ENCODE data around the gene SPATA2L.

Gene SPATA2L

DNA sequence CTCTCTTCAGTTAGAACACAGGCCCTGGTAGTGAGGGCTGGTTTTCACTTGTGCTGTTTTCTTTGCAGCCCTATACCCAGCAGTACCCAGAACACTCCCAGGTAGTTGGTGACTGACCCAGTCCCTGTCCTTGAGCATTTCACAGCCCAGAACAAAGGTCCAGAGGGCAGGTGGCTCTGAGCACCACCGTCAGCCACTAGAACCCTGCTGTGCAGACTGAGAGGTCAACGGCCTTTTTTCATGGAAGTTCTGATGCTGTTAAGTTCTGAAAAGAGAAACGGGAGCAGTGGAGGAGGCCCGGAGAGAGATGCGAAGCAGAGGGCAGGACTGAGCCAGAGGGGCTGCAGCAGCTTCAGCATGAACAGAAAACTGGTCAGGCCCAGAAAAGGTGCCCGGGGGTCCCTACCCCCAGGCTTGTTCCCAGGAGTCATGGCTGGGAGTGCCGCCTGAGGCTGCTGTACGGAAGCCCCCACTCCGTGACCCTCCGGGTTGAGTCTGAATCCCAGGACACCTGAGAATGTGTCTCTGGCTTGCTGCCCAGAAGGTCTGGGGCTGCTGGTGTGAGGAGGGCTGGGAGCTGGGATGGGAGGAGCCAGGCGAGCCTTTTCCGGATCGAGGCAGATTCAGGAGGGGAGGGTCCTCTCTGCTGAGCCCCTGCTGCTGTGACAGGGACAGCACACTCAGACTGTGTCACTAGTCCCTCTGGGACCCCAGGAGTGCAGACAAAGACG, 28.5 kb upstream of the SPATA2L start:
- Histone ChIP-seq H3K9me3 (no peaks in the 10 kb centered on the region), H3K27ac (no peak overlapping the region), H3K27me3 (no peaks in the 10 kb centered on the region), H3K4me3 (no peak overlapping the region), H3K36me3 (peaks cover 98% of the 10 kb centered on the region), H3K4me1 (peaks cover 9% of the 10 kb centered on the region; the same call in 1 of the 2 replicates), H3K4me2 (no peak overlapping the region), H3K9ac (no peak overlapping the region; the same call in 1 of the 2 replicates), H4K20me1 (peaks cover 91% of the 10 kb centered on the region)
- TF ChIP-seq Cebpa-rat (IDR thresholded peaks at IDR 0.05), result no peak

- no peaks in the 10 kb centered on the region for H3K9me3 ChIP-seq
- H3K27ac ChIP-seq, result no peak overlapping the region
- no peak overlapping the region for H3K4me2 ChIP-seq
- H3K27me3 ChIP-seq, result no peaks in the 10 kb centered on the region
- peaks cover 12% of the 10 kb centered on the region; the same call in 1 of the 2 replicates for H3K4me1 ChIP-seq
- H3K36me3 ChIP-seq, result peaks cover 98% of the 10 kb centered on the region
- H4K20me1 ChIP-seq, result peaks cover 91% of the 10 kb centered on the region
- no peak for TF ChIP-seq Cebpa-rat (IDR thresholded peaks at IDR 0.05)
- H3K9ac ChIP-seq, result no peak overlapping the region
- no peak overlapping the region for H3K4me3 ChIP-seq
Observed at GRCh38 chr16:89729293-89729692, 27.8 kb upstream of the SPATA2L start.

DNA sequence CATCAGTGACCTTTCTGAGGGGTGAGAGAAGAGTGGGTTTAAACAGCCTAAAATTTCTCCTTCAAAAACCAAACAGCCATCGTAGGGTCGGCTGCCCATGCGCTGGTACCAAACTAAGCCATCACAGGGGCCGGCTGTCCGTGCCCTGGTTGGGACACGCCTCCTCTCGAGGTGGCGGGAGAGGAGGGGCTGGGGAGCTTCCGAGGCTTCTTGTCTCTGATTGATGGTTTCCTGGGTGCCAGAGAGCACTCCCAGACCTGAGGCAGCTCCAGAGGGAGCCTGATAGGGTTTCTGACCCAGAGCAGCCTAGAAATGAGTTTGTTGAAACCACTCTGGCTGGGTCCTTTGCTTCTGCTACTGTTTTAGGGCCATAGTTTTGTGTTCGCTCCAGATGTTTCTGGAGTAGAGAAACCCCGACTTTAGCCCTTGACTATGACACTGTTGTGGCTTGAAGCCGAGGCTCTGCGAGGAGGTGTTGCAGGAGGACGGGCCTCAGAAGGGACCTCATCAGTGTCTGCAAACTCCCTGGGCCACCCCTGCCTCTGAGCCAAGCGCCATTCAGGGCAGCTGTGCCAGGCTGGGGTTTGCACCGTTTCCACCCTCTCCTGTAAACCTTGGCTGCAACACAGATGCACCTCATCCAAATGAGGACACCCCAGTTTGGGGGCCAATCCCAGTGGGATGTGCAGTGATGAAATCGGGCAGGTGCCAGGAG, 26.1 kb upstream of the SPATA2L start:
- Histone ChIP-seq H3K9ac (no peak overlapping the region), H3K4me3 (no peak overlapping the region), H3K9me3 (no peaks in the 10 kb centered on the region), H3K4me1 (peaks cover 29% of the 10 kb centered on the region), H3K4me2 (no peak overlapping the region), H3K27ac (no peak overlapping the region), H3K36me3 (peaks cover 93% of the 10 kb centered on the region), H3K27me3 (no peaks in the 10 kb centered on the region), H4K20me1 (peaks cover 91% of the 10 kb centered on the region)
- no peak for TF ChIP-seq Cebpa-rat (IDR thresholded peaks at IDR 0.05)

DNA sequence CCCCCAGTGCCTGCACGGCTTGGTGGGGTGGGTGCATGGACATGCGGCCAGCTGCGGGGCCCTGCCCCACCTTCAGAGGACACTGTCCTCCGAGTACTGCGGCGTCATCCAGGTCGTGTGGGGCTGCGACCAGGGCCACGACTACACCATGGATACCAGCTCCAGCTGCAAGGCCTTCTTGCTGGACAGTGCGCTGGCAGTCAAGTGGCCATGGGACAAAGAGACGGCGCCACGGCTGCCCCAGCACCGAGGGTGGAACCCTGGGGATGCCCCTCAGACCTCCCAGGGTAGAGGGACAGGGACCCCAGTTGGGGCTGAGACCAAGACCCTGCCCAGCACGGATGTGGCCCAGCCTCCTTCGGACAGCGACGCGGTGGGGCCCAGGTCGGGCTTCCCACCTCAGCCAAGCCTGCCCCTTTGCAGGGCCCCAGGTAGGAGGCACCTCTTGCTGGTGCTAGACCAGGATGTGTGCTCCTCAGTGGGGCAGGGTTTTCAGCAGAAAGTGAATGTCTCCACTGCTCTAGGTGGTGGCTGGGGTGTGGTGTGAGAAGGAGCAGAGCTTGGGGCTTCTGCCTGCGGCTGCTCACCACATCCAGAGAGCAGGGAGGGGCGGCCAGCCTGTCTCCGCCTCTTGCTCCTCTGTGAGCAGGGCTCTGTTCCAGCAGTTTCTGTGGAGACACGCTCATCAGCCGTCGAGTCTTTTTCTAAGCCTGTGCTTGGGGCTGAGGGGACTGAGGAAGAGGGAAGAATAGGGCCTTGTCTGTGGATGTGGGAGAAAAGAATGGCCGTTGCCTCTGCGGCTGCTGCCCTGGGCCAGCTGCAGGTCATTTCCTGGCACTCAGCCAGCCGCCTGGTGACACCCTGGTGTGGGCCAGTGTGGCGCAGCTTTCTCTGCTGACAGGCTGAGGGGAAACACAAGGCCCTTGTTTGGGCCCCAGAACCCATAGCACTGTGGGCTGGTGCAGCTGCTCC, 22.1 kb upstream of the SPATA2L start:
- H3K4me3 ChIP-seq, result peak overlapping the region; percentile 78
- peak overlapping the region; percentile 98 for H3K4me2 ChIP-seq
- TF ChIP-seq Cebpa-rat (IDR thresholded peaks at IDR 0.05), result no peak
- peak overlapping the region; percentile 97 for H3K27ac ChIP-seq
- H3K27me3 ChIP-seq, result peaks cover 21% of the 10 kb centered on the region
- peak overlapping the region; percentile 95 for H3K9ac ChIP-seq
- peaks cover 45% of the 10 kb centered on the region for H3K4me1 ChIP-seq
- H3K9me3 ChIP-seq, result no peaks in the 10 kb centered on the region
- H3K36me3 ChIP-seq, result peaks cover 54% of the 10 kb centered on the region
- peaks cover 91% of the 10 kb centered on the region for H4K20me1 ChIP-seq

DNA sequence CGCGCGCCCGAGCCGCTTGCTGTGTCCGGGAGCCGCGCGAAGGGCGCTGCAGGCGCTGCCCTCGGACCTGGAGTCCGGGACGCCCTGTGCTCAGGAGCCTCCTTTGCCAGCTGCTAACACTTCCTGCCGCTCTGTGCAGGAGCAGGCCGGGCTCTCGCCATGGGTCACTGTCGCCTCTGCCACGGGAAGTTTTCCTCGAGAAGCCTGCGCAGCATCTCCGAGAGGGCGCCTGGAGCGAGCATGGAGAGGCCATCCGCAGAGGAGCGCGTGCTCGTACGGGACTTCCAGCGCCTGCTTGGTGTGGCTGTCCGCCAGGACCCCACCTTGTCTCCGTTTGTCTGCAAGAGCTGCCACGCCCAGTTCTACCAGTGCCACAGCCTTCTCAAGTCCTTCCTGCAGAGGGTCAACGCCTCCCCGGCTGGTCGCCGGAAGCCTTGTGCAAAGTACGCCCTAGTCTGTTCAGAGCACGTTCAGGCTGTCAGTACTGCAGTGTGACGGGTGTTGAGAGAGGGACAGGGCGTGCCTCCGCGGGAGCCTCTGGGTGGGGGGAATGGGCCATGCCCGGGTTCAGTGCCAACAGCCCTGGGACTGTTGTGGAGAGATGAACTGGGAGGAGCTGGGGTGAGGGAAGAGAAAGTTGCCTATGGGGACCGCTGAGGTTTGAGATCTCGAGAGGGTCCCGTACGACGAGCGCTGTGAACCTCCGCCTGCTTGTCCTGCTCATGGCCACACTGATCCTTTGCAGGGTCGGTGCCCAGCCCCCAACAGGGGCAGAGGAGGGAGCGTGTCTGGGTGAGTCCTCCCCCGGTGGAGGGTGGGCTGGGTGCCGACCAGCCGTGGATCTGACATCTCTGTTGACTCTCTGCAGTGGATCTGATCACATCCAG, 21.1 kb upstream of the SPATA2L start:
- peak overlapping the region; percentile 98 for H3K4me2 ChIP-seq
- H4K20me1 ChIP-seq, result peaks cover 92% of the 10 kb centered on the region
- H3K27ac ChIP-seq, result peak overlapping the region; percentile 97
- H3K4me1 ChIP-seq, result peaks cover 42% of the 10 kb centered on the region
- peaks cover 53% of the 10 kb centered on the region for H3K36me3 ChIP-seq
- peaks cover 21% of the 10 kb centered on the region for H3K27me3 ChIP-seq
- H3K9me3 ChIP-seq, result no peaks in the 10 kb centered on the region
- peak overlapping the region; percentile 95 for H3K9ac ChIP-seq
- no peak for TF ChIP-seq Cebpa-rat (IDR thresholded peaks at IDR 0.05)
- H3K4me3 ChIP-seq, result peak overlapping the region; percentile 78

GRCh38 chr16:89721546-89722391, 20.3 kb upstream of the SPATA2L start:
- Histone ChIP-seq H3K27me3 (peaks cover 21% of the 10 kb centered on the region), H3K9me3 (no peaks in the 10 kb centered on the region), H3K27ac (peak overlapping the region; percentile 97), H3K4me2 (peak overlapping the region; percentile 98), H3K36me3 (peaks cover 50% of the 10 kb centered on the region), H4K20me1 (peaks cover 88% of the 10 kb centered on the region), H3K9ac (peak overlapping the region; percentile 95), H3K4me1 (peaks cover 36% of the 10 kb centered on the region), H3K4me3 (peak overlapping the region; percentile 78)
- no peak for TF ChIP-seq Cebpa-rat (IDR thresholded peaks at IDR 0.05)

DNA sequence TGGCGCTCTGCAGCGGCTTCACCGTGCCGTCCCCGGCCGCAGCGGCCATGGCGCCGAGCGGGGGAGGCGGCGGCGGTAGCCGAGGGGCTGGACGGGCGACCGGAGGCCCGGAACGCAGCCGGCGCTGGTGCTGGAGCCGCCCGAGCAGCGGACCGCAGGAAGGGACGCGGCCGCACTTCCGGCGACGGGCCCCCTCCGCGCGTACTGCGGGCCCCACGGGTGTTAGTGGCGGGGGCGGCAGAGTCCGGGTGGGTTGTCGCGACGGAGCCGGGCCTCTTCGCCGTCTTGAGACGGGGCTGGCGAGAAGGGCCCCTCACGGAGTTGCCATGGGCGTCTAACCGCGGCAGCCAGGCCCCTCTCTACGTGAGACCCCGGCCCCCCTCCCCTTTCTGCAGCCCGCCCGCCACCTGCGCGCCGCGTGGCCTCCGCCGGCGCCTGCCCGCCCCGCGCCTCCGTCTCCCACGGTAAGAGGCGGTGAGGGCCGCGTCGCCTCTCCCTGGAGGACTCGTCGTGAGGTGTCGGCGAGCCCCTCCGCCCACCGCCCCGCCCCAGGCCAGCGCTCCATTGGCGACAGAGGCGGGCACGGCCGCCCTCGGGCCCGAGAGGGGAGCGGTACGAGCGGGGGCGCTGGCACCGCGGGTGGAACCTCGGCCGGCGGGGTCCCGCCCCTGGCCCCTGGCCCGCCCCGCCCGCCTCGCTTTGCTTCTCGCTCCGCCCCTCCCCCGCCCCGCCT, 19.5 kb upstream of the SPATA2L start, which contains the start of the genes VPS9D1 and ZNF276:
TSS of gene VPS9D1 (minus strand) at position 86 of the 733 bp plus-strand sequence. CDS start at position 49, 37 bp downstream.
TSS of gene ZNF276 (plus strand) at position 725 of the 733 bp plus-strand sequence. CDS start 104 bp downstream, outside the sequence.
- peak within 1 kb of the TSS; percentile 97 for H3K27ac ChIP-seq
- peak within 1 kb of the TSS; percentile 78 for H3K4me3 ChIP-seq
- H3K9me3 ChIP-seq, result no peaks in the 10 kb centered on the region
- H3K4me2 ChIP-seq, result peak within 1 kb of the TSS; percentile 98
- peaks cover 49% of the 10 kb centered on the region for H3K36me3 ChIP-seq
- H3K4me1 ChIP-seq, result peaks cover 36% of the 10 kb centered on the region
- TF ChIP-seq Cebpa-rat (IDR thresholded peaks at IDR 0.05), result no peak
- H3K9ac ChIP-seq, result peak within 1 kb of the TSS; percentile 95
- H4K20me1 ChIP-seq, result peaks cover 85% of the 10 kb centered on the region
- H3K27me3 ChIP-seq, result peaks cover 21% of the 10 kb centered on the region

All from BLaER1 (cell line).